ENCODE results near the gene RHOU. TPM values are rescaled to one million over a fixed set of nuclear protein-coding genes. Genes with fewer than 3 reads are reported as not detected.

The RHOU gene
- total RNA-seq, 1 experiment from 2014 or later: 0.26 TPM

GRCh38 chr1:228785366-228786330, 50.4 kb downstream of the RHOU start:
- H4K20me1 ChIP-seq (ENCODE audit: low read length): no peaks in the 10 kb centered on the region
- ChIA-PET CTCF (no interaction called here), POLR2A (ENCODE audit: unreplicated experiment) (no interaction called here)
- H3K9me3 ChIP-seq (ENCODE audit: low read length): no peaks in the 10 kb centered on the region
- no peaks in the 10 kb centered on the region for H3K79me2 ChIP-seq (ENCODE audit: low read length)
- no peak overlapping the region for H3K27ac ChIP-seq (ENCODE audit: low read length)
- H3K4me1 ChIP-seq (ENCODE audit: insufficient read depth, low read length): no peaks in the 10 kb centered on the region
- no peaks in the 10 kb centered on the region for H3K36me3 ChIP-seq (ENCODE audit: low read depth, low read length)
- no TSS peak for BruUV-seq (replicated peaks)
- H3K27me3 ChIP-seq (ENCODE audit: low read length): peaks cover 61% of the 10 kb centered on the region
- H3K9me2 ChIP-seq (replicated peaks; ENCODE audit: low read length): no peaks in the 10 kb centered on the region
- no peak overlapping the region for H2AFZ ChIP-seq (ENCODE audit: low read length)
- no peak overlapping the region for H3K4me2 ChIP-seq (ENCODE audit: low read length)
- no peak overlapping the region for H3K9ac ChIP-seq (ENCODE audit: low read length)
- H3F3A ChIP-seq (ENCODE audit: low read length, unreplicated experiment): no peaks in the 10 kb centered on the region
- DNase-seq (no peak), ATAC-seq (no peak)
- intact Hi-C loops (cut with micrococcal nuclease): no loop called here
- no peak overlapping the region for H3K4me3 ChIP-seq (ENCODE audit: low read length)
- TF ChIP-seq, protein P1, sequence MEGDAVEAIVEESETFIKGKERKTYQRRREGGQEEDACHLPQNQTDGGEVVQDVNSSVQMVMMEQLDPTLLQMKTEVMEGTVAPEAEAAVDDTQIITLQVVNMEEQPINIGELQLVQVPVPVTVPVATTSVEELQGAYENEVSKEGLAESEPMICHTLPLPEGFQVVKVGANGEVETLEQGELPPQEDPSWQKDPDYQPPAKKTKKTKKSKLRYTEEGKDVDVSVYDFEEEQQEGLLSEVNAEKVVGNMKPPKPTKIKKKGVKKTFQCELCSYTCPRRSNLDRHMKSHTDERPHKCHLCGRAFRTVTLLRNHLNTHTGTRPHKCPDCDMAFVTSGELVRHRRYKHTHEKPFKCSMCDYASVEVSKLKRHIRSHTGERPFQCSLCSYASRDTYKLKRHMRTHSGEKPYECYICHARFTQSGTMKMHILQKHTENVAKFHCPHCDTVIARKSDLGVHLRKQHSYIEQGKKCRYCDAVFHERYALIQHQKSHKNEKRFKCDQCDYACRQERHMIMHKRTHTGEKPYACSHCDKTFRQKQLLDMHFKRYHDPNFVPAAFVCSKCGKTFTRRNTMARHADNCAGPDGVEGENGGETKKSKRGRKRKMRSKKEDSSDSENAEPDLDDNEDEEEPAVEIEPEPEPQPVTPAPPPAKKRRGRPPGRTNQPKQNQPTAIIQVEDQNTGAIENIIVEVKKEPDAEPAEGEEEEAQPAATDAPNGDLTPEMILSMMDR (conservative IDR thresholded peaks at IDR 0.05; ENCODE audit: low read depth, low read length): no peak
- TF ChIP-seq EZH2 (IDR thresholded peaks at IDR 0.05; ENCODE audit: low read length, unreplicated experiment) (no peak), EZH2phosphoT487 (IDR thresholded peaks at IDR 0.05; ENCODE audit: borderline replicate concordance, low read length) (no peak)

GRCh38 chr1:228786361-228787129, 51.3 kb downstream of the RHOU start:
- no peak for ATAC-seq
- Histone ChIP-seq H2AFZ (ENCODE audit: low read length) (no peak overlapping the region), H3K9me2 (replicated peaks; ENCODE audit: low read length) (no peaks in the 10 kb centered on the region), H3F3A (ENCODE audit: low read length, unreplicated experiment) (no peaks in the 10 kb centered on the region), H3K4me2 (ENCODE audit: low read length) (no peak overlapping the region), H3K27ac (ENCODE audit: low read length) (no peak overlapping the region), H3K9me3 (ENCODE audit: low read length) (no peaks in the 10 kb centered on the region), H3K4me1 (ENCODE audit: insufficient read depth, low read length) (no peaks in the 10 kb centered on the region), H3K36me3 (ENCODE audit: low read depth, low read length) (no peaks in the 10 kb centered on the region), H3K79me2 (ENCODE audit: low read length) (no peaks in the 10 kb centered on the region), H4K20me1 (ENCODE audit: low read length) (no peaks in the 10 kb centered on the region), H3K9ac (ENCODE audit: low read length) (no peak overlapping the region), H3K4me3 (ENCODE audit: low read length) (no peak overlapping the region), H3K27me3 (ENCODE audit: low read length) (peaks cover 62% of the 10 kb centered on the region)
- ChIA-PET CTCF (no interaction called here), POLR2A (ENCODE audit: unreplicated experiment) (no interaction called here)
- no peak for TF ChIP-seq EZH2phosphoT487 (IDR thresholded peaks at IDR 0.05; ENCODE audit: borderline replicate concordance, low read length)
- TF ChIP-seq EZH2 (IDR thresholded peaks at IDR 0.05; ENCODE audit: low read length, unreplicated experiment): no peak
- TF ChIP-seq, protein P1 (conservative IDR thresholded peaks at IDR 0.05; ENCODE audit: low read depth, low read length): no peak
- no TSS peak for BruUV-seq (replicated peaks)
- DNase-seq: no peak
- intact Hi-C loops (cut with micrococcal nuclease): no loop called here

Measured in PC-3 (cell line).